HG03108 (cell line): ENCODE data around the gene CHID1.
A peak's percentile ranks its signal among the peaks of the same experiment; 100 is the strongest.

ENCODE experiments used
- ATAC-seq: cut with Tn5 transposase; IDR thresholded peaks from one replicate; pipeline ENCODE4 v1.9.1; 2021; ENCODE audit warnings: moderate library complexity; ENCODE audit not compliant: unreplicated experiment

The CHID1 gene

GRCh38 chr11:826227-826621, 84.4 kb downstream of the CHID1 start:
- no peak for ATAC-seq

- ATAC-seq: no peak
Measured at GRCh38 chr11:825366-826226, 85.0 kb downstream of the CHID1 start.

- ATAC-seq: no peak
Measured at GRCh38 chr11:824942-825341, 85.7 kb downstream of the CHID1 start.

- no peak for ATAC-seq
Measured at GRCh38 chr11:824292-824880, 86.2 kb downstream of the CHID1 start.

- ATAC-seq: no peak
Measured at GRCh38 chr11:823441-824291, 86.9 kb downstream of the CHID1 start.

GRCh38 chr11:821512-822371, 88.9 kb downstream of the CHID1 start:
- ATAC-seq: no peak

GRCh38 chr11:820655-821511, 89.7 kb downstream of the CHID1 start:
- ATAC-seq: no peak

GRCh38 chr11:819943-820649, 90.5 kb downstream of the CHID1 start:
- peak; percentile 59 for ATAC-seq

GRCh38 chr11:819129-819931, 91.3 kb downstream of the CHID1 start:
- ATAC-seq: peak; percentile 52

- no peak for ATAC-seq
Measured at GRCh38 chr11:818396-819128, 92.0 kb downstream of the CHID1 start, which contains the start of gene PNPLA2. Gene PNPLA2, plus strand, starts transcription at chr11:818914. Its CDS starts 805 bp downstream, at chr11:819719.
